GM18502 (cell line): ENCODE measurements around the gene KNOP1.

ENCODE experiments used
- ATAC-seq: cut with Tn5 transposase; IDR thresholded peaks from one replicate; pipeline ENCODE4 v1.9.1; 2021; ENCODE audit warnings: mild to moderate bottlenecking; ENCODE audit not compliant: unreplicated experiment, poor library complexity

The KNOP1 gene

GRCh38 chr16:19709381-19710136, 8.5 kb downstream of the KNOP1 start:
- ATAC-seq = no peak

- no peak for ATAC-seq
These were observed 9.5 kb downstream of the KNOP1 start for GRCh38 chr16:19708296-19709205.

DNA sequence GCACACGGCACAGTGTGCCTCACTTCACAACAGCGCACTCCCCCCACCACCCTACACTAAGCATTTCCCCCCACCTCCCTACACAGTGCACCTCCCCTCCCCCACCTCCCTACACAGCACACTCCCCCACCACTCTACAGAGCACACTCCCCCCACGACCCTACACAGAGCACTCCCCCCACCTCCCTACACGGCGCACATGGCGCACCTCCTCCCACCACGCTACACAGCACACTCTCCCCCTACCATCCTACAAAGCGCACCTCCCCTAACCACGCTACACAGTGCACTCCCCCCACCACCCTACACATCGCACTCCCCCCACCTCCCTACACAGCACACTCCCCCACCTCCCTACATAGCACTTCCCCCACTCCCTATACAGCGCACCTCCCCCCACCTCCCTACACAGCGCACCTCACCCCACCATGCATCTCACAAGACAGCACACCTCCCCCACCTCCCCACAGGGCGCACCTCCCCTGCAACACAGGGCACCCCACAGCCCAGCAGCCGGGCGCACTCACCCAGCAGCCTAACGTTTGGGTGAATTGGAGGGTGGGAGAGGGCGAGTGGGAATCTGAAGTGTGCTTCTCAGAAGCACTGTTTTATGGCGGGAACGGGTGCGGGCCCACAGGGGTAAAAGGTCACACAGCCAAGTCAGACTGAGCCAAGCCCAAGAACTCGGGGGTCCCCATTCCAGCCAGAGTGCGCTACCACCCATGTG, 10.3 kb downstream of the KNOP1 start:
- no peak for ATAC-seq

DNA sequence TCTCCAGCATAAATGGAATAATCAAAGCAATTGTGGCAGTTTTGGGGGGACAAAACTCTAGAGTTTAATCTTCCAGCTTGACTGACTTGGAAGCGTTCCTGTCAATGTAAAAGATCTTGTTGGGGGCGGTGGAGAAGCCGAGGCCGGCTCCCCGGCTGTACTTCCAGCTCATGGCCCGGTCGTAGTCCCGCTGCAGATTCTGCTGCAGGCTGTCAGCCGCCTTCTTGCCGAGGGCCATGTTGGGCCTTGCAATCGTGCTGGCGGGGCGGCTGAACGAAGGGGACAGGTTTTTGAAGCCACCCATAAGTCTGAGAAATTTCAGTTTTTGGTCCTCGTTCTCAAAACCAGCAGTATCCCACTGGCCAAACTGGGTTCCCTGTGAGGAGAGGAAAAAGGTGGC, 11.2 kb downstream of the KNOP1 start:
- no peak for ATAC-seq

- ATAC-seq = no peak
These were observed 12.2 kb downstream of the KNOP1 start for GRCh38 chr16:19705843-19706242.

GRCh38 chr16:19705146-19705501, 12.9 kb downstream of the KNOP1 start:
- ATAC-seq = no peak

- ATAC-seq = no peak
These were observed 13.5 kb downstream of the KNOP1 start for GRCh38 chr16:19704321-19705145.

DNA sequence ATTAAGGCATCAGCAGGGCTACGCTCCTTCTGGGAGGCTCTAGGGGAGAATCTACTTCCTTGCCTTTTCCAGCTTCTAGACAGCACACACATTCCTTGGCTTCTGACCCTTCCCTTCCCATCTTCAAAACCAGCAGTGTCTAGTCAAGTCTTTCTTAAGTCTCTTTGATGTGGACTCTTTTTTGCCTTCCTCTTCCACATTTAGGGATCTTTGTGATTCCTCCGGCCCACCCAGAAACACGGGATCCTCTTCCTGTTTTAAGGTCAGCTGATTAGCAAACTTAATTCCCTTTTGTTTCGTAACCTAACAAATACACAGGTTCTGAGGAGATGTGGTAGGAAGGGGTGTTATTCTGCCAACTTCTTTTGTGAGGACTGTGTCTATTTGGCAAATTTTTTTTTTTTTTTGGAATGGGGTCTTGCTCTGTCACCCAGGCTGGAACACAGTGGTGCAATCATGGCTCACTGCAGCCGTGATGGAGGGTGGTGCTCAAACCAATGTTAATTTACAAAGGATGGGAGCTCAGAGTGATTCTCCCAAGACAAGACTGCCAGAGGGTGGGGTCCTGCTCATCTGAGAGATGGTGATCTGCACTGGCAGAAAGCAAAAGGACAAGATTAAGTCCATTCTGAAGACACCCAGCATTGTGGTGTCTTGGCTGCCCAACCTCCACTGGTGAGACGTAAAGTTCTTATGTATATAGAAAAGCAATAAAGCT, 14.7 kb downstream of the KNOP1 start:
- ATAC-seq = no peak

GRCh38 chr16:19701091-19701490, 16.9 kb downstream of the KNOP1 start:
- no peak for ATAC-seq

GRCh38 chr16:19700319-19700781, 17.7 kb downstream of the KNOP1 start:
- ATAC-seq = no peak

GRCh38 chr16:19699472-19699871, 18.6 kb downstream of the KNOP1 start:
- ATAC-seq = no peak

- no peak for ATAC-seq
These were observed 19.3 kb downstream of the KNOP1 start for GRCh38 chr16:19698480-19699465.

- no peak for ATAC-seq
These were observed 20.2 kb downstream of the KNOP1 start for GRCh38 chr16:19697756-19698318.

- no peak for ATAC-seq
These were observed 21.1 kb downstream of the KNOP1 start for GRCh38 chr16:19696961-19697360.

DNA sequence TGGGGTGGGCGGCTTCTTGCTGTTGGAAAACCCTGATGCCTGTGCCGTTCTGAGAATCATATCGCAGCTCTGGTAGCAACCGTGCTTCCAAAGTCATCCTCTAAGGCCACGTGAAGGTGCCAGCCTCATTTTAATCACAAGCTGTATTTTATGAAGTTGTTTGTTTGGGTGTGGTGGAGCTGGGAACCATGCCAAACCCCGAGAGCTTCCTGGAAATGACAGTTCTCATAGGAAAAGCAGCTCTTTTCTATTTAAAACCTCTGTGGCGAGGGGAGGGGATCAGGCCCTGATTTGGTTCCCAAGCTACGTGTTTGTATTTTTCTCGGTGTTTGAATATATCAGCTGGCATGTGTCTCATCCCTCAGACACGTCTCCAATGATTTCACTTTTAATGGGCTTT, 21.7 kb downstream of the KNOP1 start:
- ATAC-seq = no peak

DNA sequence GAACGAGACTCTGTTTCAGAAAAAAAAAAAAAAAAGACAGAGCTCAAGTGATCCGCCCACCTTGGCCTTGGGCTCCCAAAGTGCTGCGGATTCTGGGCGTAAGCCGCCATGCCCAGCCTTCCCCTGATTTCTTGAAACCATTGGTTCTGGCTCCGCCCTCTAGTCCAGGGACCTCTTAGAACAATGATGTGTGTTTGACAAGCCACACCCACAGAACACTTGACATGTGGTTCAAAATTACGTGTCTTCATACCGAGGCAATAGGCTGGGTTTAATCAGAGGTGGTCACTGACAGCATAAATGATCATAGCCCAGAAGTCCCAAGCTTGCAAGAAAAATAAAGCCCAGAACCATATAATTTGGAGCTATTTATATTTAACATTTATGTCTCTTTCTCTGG, 23.0 kb downstream of the KNOP1 start:
- ATAC-seq = no peak

DNA sequence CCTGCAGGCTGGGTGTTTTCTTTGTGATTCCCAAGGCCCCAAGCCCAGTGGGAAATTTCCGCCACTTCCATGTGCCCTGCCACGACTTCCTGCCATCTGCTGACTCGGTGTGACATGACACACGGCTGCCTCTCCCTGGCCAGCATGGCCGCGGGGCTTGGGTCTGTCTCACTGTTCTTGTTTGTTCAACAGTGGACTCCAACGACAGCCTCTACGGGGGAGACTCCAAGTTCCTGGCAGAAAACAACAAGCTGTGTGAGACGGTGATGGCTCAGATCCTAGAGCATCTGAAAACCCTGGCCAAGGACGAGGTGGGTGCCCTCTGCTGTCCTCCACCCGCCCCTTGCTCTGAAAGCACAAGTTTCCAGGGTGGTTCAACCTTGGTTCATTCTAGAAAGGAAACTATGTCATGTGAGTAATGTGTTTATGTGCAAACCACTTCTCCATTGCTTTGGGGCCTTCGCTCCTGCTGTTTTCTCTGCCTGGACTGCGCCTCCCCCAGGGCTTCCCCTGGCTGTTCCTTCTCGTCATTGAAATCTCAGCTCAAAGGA, 26.8 kb downstream of the KNOP1 start:
- ATAC-seq = no peak

DNA sequence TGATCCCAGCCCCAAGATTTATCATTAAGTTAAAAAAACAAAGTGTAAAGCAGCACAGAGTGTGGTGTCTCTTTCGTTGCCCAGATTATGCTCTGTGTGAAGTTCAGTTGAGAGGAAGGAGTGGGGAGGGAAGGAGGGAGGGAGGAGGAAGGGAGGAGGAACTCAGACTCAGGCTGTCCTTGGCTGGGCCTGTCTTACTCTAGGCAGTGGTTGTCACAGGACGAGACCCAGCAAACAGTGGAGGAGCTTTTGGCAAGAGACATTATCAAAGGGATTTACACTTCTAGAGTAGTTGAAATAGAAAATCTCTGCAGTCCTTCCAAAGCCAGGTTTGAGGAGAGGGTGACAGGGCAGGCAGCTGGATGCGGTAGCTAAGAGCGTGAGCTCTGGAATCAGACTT, 27.8 kb downstream of the KNOP1 start:
- ATAC-seq = no peak
